GM12878 (cell line): ENCODE measurements around the gene RALGPS2. TPM values are rescaled to one million over a fixed set of nuclear protein-coding genes. Genes with fewer than 3 reads are reported as not detected.

ENCODE experiments used
- ATAC-seq: fragments of 200-7000 bp; cut with Tn5 transposase; 3 replicates; pipeline ENCODE4 v1.9.1; 2020; ENCODE audit warnings: mild to moderate bottlenecking, moderate library complexity
- BruUV-seq: library from RNA; stranded (reverse); fragments of 400-500 nt; replicated peaks from 2 replicates; lab custom pipeline; 2021; lab: Mats Ljungman, UMichigan
- CTCF ChIA-PET: fragments of 300-600 bp; sonication (Branson Sonifier 250); formaldehyde crosslinking; extraction: SDS; loops from one replicate; lab custom pipeline; 2021; ENCODE audit warnings: inconsistent platforms; lab: Yijun Ruan, JAX
- POLR2A ChIA-PET: fragments of 350-600 bp; formaldehyde crosslinking; extraction: SDS; loops from one replicate; lab custom pipeline; 2021; ENCODE audit warnings: inconsistent platforms; lab: Charles Lee
- RAD21 ChIA-PET: fragments of 300-600 bp; sonication (Branson Sonifier 250); formaldehyde crosslinking; loops from one replicate; lab custom pipeline; 2023; ENCODE audit warnings: antibody characterized with exemption; ENCODE audit not compliant: unreplicated experiment; lab: Charles Lee
- SMC1A ChIA-PET: fragments of 300-600 bp; sonication (Branson Sonifier 250); formaldehyde crosslinking; loops from one replicate; lab custom pipeline; 2023; ENCODE audit not compliant: unreplicated experiment, uncharacterized antibody; lab: Charles Lee
- DNase-seq: peaks from one replicate; pipeline ENCODE4 v3.0.0-alpha.2; 2011; ENCODE audit warnings: low read depth, low spot score
- FAIRE-seq: peaks from 3 replicates; lab custom pipeline; 2011; peaks lifted over from hg19 to GRCh38; lab: Jason Lieb, UNC
- H2AFZ ChIP-seq: 2 replicates; pipeline ENCODE4 v1.6.0; 2011; ENCODE audit warnings: low read depth, low read length, control low read depth; ENCODE audit not compliant: control insufficient read depth
- H3K27ac ChIP-seq: 2 replicates; pipeline ENCODE4 v1.5.1; 2011; ENCODE audit warnings: control low read depth; ENCODE audit not compliant: control insufficient read depth, insufficient read depth
- H3K27me3 ChIP-seq, 2 experiments: replicated peaks in 1 of 2; 2 replicates each; pipeline versions ENCODE4 v1.6.0 to v1.6.1; 2011; ENCODE audit warnings: low read length in 1 of 2; ENCODE audit not compliant: control insufficient read depth in 2 of 2, insufficient read depth in 2 of 2
- H3K36me3 ChIP-seq, 2 experiments: 2 replicates each; pipeline ENCODE4 v1.5.1; 2011; ENCODE audit warnings: low read length in 1 of 2; ENCODE audit not compliant: control insufficient read depth in 2 of 2, insufficient read depth in 2 of 2
- H3K4me1 ChIP-seq: 2 replicates; pipeline ENCODE4 v1.6.1; 2011; ENCODE audit warnings: mild to moderate bottlenecking, low read length, moderate library complexity, mixed read lengths; ENCODE audit not compliant: control insufficient read depth, insufficient read depth
- H3K4me2 ChIP-seq: 2 replicates; pipeline ENCODE4 v1.6.0; 2011; ENCODE audit warnings: control low read depth; ENCODE audit not compliant: control insufficient read depth, insufficient read depth
- H3K4me3 ChIP-seq: fragments of 200-600 bp; sonication (generic); 2 replicates; pipeline ENCODE4 v1.5.1; 2016
- H3K79me2 ChIP-seq: 2 replicates; pipeline ENCODE4 v1.6.0; 2011; ENCODE audit warnings: low read length; ENCODE audit not compliant: control insufficient read depth, insufficient read depth
- H3K9ac ChIP-seq: 2 replicates; pipeline ENCODE4 v1.8.0; 2011; ENCODE audit warnings: low read length, control low read depth, mixed read lengths; ENCODE audit not compliant: control insufficient read depth, insufficient read depth
- H3K9me3 ChIP-seq: replicated peaks from 3 replicates; pipeline ENCODE4 v1.5.1; 2011; ENCODE audit warnings: mild to moderate bottlenecking, low read length; ENCODE audit not compliant: control insufficient read depth, insufficient read depth
- H4K20me1 ChIP-seq: 2 replicates; pipeline ENCODE4 v1.6.0; 2011; ENCODE audit not compliant: control insufficient read depth, insufficient read depth
- CREB1 ChIP-seq: IDR thresholded peaks from 2 replicates; pipeline ENCODE4 v1.6.1; 2012; ENCODE audit warnings: low read depth, mild to moderate bottlenecking, inconsistent platforms
- E2F8 ChIP-seq: fragments of 450-650 bp; IDR thresholded peaks from 2 replicates; pipeline ENCODE4 v1.6.1; 2018; ENCODE audit warnings: mild to moderate bottlenecking, low read depth, moderate library complexity; ENCODE audit not compliant: partially characterized antibody
- E4F1 ChIP-seq: fragments of 450-650 bp; IDR thresholded peaks from 2 replicates; pipeline ENCODE4 v1.6.1; 2018; ENCODE audit warnings: borderline replicate concordance, mild to moderate bottlenecking; ENCODE audit not compliant: partially characterized antibody
- HSF1 ChIP-seq: fragments of 150-350 bp; IDR thresholded peaks from 2 replicates; pipeline ENCODE4 v1.6.1; 2014; ENCODE audit warnings: mild to moderate bottlenecking, low read depth, low read length
- KDM1A ChIP-seq: fragments of 200-600 bp; sonication (generic); IDR thresholded peaks from 2 replicates; pipeline ENCODE4 v1.6.1; 2016; ENCODE audit warnings: borderline replicate concordance
- NRF1 ChIP-seq: conservative IDR thresholded peaks from 2 replicates; pipeline ENCODE4 v1.6.1; 2011; ENCODE audit warnings: mild to moderate bottlenecking, low read depth, low read length, improper control_type of control experiment
- POLR2A ChIP-seq: IDR thresholded peaks from 2 replicates; pipeline ENCODE4 v1.6.1; 2011; ENCODE audit warnings: low read depth, mild to moderate bottlenecking, low read length
- PRDM15 ChIP-seq: fragments of 450-650 bp; formaldehyde crosslinking; IDR thresholded peaks from 2 replicates; pipeline ENCODE4 v1.4.0; 2020; ENCODE audit warnings: mild to moderate bottlenecking, moderate library complexity
- ZNF687 ChIP-seq: fragments of 450-650 bp; IDR thresholded peaks from 2 replicates; pipeline ENCODE4 v1.6.1; 2017; ENCODE audit warnings: mild to moderate bottlenecking, moderate library complexity
- WGBS: methylation state at CpG from one replicate; pipeline ENCODE4 v1.1.6; 2016; ENCODE audit warnings: low lambda C conversion rate; ENCODE audit not compliant: insufficient replicate concordance, insufficient coverage; ENCODE audit errors: missing lambda C conversion rate; 5-methylcytosine and 5-hydroxymethylcytosine counted together
- in situ Hi-C: fragments of 300-500 bp; cut with MboI; formaldehyde crosslinking; loops from 9 replicates; pipeline ENCODE4 v1.14.3; 2018; ENCODE audit warnings: mixed read lengths
- intact Hi-C: fragments of 100-400 bp; cut with micrococcal nuclease; formaldehyde crosslinking; loops from one replicate; pipeline ENCODE4 v1.14.2; 2022; ENCODE audit not compliant: unreplicated experiment
- polyA plus RNA-seq, 11 experiments: library from polyadenylated mRNA; depleted of rRNA in 4 of 11; unstranded in 6 of 11; stranded (reverse) in 5 of 11; fragments of >200 nt; fragmentation: Nextera tagmentation in 4 of 11; fragmentation: Illumina TruSeq in 1 of 11; extraction: Ambion mirVana in 4 of 11; extraction: Trizol in 1 of 11; gene quantifications; 1 replicate in 1 of 11; 2 replicates in 10 of 11; pipeline versions ENCODE4 v1.2.1 to v1.2.3, GENCODE V29; 2011 to 2016; ENCODE audit warnings: inconsistent platforms in 2 of 11, missing spikeins in 2 of 11, low read depth in 1 of 11
- total RNA-seq, 4 experiments: library from RNA; depleted of rRNA in 3 of 4; stranded (reverse); fragments of >200 nt in 3 of 4; fragmentation: Illumina TruSeq in 1 of 4; extraction: Trizol in 1 of 4; gene quantifications; 2 replicates each; pipeline versions ENCODE4 v1.2.1 to v1.2.3, GENCODE V29; 2013 to 2021

Gene RALGPS2
- total and polyA plus RNA-seq, 10 of the 15 experiments (the other 5 are each of a cell fraction or from before 2014, with no cell fraction given): 0.08 to 3.7 (median 0.50) TPM

- Histone ChIP-seq H3K4me2 (no peak overlapping the region), H3K27me3 (peaks cover 0 to 3% of the 10 kb centered on the region in 2 experiments; a peak in 1 of 4 replicates), H2AFZ (no peak overlapping the region), H3K4me3 (no peak overlapping the region), H3K4me1 (no peaks in the 10 kb centered on the region), H3K79me2 (no peaks in the 10 kb centered on the region), H3K36me3 (no peaks in the 10 kb centered on the region), H3K9me3 (no peaks in the 10 kb centered on the region; the same call in 2 of the 3 replicates), H4K20me1 (no peaks in the 10 kb centered on the region), H3K9ac (no peak overlapping the region), H3K27ac (no peak overlapping the region)
- ATAC-seq (no peak), DNase-seq (no peak), FAIRE-seq (no peak)
- 76% methylated on average over 11 of the region's 11 CpGs for WGBS
- POLR2A ChIA-PET: no interaction called here
- no TSS peak for BruUV-seq
- RAD21 ChIA-PET: no interaction called here
- intact Hi-C loops (no loop called here), in situ Hi-C loops (no loop called here)
- CTCF ChIA-PET: no interaction called here
- SMC1A ChIA-PET: no interaction called here
- no peak for TF ChIP-seq CREB1
- no peak for TF ChIP-seq E2F8
- no peak for TF ChIP-seq HSF1
- no peak for TF ChIP-seq PRDM15 (CRISPR knock-in tag)
- no peak for TF ChIP-seq POLR2A
- no peak for TF ChIP-seq ZNF687
- TF ChIP-seq NRF1: no peak
- TF ChIP-seq KDM1A: no peak
- no peak for TF ChIP-seq E4F1
Observed at GRCh38 chr1:178954325-178954690, 229.3 kb downstream of the RALGPS2 start.
